ENCODE measurements around the gene MT3. TPM values are rescaled to one million over a fixed set of nuclear protein-coding genes. Genes with fewer than 3 reads are reported as not detected.

MT3 gene
- total and polyA plus RNA-seq, 2 of the 13 experiments (the other 11 are each of a cell fraction or from before 2014, with no cell fraction given): not detected

- TF ChIP-seq ZNF687 (CRISPR knock-in tag; IDR thresholded peaks at IDR 0.05) (peak; percentile 58), NR2F1 (CRISPR knock-in tag; IDR thresholded peaks at IDR 0.05) (no peak), MIXL1 (CRISPR knock-in tag; IDR thresholded peaks at IDR 0.05) (peak; percentile 60; the same call in 1 of the 2 replicates), ZNF230 (CRISPR knock-in tag; IDR thresholded peaks at IDR 0.05) (peak; percentile 48; the same call in 1 of the 2 replicates), ZNF607 (CRISPR knock-in tag; IDR thresholded peaks at IDR 0.05; ENCODE audit: borderline replicate concordance) (peak; percentile 66; the same call in 1 of the 2 replicates), HINFP (CRISPR knock-in tag; IDR thresholded peaks at IDR 0.05; ENCODE audit: low read depth) (peak; percentile 45; the same call in 1 of the 2 replicates), ZMYM3 (CRISPR knock-in tag; IDR thresholded peaks at IDR 0.05) (0 out of 2 replicates have a peak, but pooled peaks have one; percentile 48), TFAP4 (IDR thresholded peaks at IDR 0.05; ENCODE audit: borderline replicate concordance, low read depth) (peak; percentile 47; the same call in 1 of the 2 replicates)
- TF ChIP-seq, protein P1, sequence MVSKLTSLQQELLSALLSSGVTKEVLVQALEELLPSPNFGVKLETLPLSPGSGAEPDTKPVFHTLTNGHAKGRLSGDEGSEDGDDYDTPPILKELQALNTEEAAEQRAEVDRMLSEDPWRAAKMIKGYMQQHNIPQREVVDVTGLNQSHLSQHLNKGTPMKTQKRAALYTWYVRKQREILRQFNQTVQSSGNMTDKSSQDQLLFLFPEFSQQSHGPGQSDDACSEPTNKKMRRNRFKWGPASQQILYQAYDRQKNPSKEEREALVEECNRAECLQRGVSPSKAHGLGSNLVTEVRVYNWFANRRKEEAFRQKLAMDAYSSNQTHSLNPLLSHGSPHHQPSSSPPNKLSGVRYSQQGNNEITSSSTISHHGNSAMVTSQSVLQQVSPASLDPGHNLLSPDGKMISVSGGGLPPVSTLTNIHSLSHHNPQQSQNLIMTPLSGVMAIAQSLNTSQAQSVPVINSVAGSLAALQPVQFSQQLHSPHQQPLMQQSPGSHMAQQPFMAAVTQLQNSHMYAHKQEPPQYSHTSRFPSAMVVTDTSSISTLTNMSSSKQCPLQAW (CRISPR knock-in tag; IDR thresholded peaks at IDR 0.05): peak; percentile 74
- TF ChIP-seq, protein P2, sequence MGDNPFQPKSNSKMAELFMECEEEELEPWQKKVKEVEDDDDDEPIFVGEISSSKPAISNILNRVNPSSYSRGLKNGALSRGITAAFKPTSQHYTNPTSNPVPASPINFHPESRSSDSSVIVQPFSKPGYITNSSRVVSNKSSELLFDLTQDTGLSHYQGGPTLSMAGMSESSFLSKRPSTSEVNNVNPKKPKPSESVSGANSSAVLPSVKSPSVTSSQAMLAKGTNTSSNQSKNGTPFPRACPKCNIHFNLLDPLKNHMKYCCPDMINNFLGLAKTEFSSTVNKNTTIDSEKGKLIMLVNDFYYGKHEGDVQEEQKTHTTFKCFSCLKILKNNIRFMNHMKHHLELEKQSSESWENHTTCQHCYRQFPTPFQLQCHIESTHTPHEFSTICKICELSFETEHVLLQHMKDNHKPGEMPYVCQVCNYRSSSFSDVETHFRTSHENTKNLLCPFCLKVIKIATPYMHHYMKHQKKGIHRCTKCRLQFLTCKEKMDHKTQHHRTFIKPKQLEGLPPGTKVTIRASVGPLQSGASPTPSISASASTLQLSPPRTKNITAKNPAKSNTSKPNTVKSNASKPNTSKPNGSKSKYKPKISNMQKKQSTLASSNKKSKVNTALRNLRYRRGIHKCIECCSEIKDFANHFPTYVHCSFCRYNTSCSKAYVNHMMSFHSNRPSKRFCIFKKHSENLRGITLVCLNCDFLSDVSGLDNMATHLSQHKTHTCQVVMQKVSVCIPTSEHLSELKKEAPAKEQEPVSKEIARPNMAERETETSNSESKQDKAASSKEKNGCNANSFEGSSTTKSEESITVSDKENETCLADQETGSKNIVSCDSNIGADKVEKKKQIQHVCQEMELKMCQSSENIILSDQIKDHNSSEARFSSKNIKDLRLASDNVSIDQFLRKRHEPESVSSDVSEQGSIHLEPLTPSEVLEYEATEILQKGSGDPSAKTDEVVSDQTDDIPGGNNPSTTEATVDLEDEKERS (CRISPR knock-in tag; IDR thresholded peaks at IDR 0.05): peak; percentile 52; the same call in 1 of the 2 replicates
- TF ChIP-seq, protein P3, sequence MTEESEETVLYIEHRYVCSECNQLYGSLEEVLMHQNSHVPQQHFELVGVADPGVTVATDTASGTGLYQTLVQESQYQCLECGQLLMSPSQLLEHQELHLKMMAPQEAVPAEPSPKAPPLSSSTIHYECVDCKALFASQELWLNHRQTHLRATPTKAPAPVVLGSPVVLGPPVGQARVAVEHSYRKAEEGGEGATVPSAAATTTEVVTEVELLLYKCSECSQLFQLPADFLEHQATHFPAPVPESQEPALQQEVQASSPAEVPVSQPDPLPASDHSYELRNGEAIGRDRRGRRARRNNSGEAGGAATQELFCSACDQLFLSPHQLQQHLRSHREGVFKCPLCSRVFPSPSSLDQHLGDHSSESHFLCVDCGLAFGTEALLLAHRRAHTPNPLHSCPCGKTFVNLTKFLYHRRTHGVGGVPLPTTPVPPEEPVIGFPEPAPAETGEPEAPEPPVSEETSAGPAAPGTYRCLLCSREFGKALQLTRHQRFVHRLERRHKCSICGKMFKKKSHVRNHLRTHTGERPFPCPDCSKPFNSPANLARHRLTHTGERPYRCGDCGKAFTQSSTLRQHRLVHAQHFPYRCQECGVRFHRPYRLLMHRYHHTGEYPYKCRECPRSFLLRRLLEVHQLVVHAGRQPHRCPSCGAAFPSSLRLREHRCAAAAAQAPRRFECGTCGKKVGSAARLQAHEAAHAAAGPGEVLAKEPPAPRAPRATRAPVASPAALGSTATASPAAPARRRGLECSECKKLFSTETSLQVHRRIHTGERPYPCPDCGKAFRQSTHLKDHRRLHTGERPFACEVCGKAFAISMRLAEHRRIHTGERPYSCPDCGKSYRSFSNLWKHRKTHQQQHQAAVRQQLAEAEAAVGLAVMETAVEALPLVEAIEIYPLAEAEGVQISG (CRISPR knock-in tag; IDR thresholded peaks at IDR 0.05): no peak
These were observed 12.6 kb upstream of the MT3 start (continued) for GRCh38 chr16:56576585-56577299.

All from HepG2 (cell line).